HTR-8/SVneo (cell line): ENCODE measurements around the gene OSBP2.
A peak's percentile ranks its signal among the peaks of the same experiment; 100 is the strongest.
"Not testable (repeated sequence)": the region's sequence is repeated elsewhere in the genome, so short reads cannot be mapped to it uniquely, and the experiment has no call there.

ENCODE experiments used
- DNase-seq: peaks from one replicate; pipeline ENCODE4 v3.0.0; 2011; ENCODE audit warnings: low spot score, mixed read lengths; ENCODE audit not compliant: insufficient read length
- FAIRE-seq: peaks from 2 replicates; lab custom pipeline; 2011; peaks lifted over from hg19 to GRCh38; lab: Jason Lieb, UNC

OSBP2 gene

DNA sequence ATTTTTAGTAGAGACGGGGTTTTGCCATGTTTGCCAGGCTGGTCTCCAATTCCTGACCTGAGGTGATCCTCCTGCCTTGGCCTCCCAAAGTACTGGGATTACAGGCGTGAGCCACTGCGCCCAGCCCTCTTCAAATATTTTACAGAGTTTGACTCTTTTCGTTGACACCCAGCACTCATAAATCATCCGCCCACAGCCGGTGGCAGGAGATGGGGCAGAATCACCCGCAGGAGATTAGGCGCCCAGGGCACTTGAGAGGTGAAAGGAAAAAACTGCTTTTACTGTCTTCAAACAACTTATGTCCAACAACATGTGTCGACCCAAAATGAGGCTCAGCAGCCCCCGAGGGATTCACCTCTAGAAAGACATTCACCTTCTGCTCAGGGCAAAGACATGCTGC lies 56.9 kb downstream of the OSBP2 start:
- FAIRE-seq: no peak
- no peak for DNase-seq

DNA sequence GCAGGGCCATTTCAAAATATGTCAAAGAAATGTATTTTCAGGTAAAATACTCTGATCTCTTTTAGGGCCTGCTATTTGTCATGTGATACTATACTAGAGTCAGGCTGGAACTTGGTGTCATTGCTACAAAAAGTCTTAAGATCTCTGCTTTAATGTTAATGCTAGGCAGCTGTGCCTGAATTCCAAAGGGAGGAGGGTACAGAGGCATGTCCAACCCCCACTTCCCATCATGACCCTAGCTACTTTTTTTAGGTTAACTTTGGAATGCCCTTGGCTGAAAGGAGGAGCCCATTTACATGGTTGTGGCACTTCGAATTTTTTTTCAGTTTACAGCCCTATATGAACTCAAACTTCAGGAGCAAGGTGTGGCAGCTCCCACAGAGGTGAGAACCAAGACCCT lies 58.1 kb downstream of the OSBP2 start:
- DNase-seq (no peak), FAIRE-seq (no peak)

DNA sequence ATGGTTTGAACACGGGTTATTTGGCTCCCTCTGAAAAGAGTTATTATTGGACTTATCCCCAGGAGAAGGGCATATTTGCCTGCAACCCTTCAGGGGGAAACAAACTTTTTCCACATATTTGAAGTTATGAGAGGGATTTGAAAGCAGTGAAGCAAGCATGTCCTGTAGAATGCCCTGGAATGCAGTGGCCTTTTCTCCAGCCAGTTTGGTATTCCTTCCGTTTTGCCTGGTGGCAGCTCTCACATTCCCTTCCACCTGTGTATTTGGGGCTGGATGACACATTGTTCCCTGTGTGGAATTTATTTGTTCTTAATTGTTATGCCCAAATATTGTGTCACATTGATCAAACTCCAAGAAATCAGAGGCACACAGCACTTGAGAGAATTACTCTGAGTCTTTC lies 59.0 kb downstream of the OSBP2 start:
- FAIRE-seq (no peak), DNase-seq (no peak)

DNA sequence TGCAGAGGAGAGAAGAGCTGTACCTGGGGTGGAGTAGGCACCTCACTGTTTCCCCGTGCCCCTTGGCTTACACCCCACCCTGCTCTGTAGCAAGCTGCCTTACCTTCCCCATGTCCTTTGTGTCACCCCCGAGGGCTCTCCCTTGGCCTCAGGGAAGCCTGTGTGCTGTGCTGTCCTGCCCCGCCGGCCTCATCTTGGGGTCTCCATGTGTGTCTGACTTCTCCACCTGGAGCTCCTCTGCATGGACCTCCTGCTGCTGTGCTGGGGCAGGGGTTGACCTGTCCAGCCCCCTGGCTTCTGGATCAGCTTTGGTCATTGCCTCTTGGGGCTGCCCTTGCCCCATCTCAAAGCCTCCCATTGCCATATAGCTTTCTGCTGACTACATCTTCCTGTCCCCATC lies 59.8 kb downstream of the OSBP2 start:
- FAIRE-seq: no peak
- DNase-seq: no peak

DNA sequence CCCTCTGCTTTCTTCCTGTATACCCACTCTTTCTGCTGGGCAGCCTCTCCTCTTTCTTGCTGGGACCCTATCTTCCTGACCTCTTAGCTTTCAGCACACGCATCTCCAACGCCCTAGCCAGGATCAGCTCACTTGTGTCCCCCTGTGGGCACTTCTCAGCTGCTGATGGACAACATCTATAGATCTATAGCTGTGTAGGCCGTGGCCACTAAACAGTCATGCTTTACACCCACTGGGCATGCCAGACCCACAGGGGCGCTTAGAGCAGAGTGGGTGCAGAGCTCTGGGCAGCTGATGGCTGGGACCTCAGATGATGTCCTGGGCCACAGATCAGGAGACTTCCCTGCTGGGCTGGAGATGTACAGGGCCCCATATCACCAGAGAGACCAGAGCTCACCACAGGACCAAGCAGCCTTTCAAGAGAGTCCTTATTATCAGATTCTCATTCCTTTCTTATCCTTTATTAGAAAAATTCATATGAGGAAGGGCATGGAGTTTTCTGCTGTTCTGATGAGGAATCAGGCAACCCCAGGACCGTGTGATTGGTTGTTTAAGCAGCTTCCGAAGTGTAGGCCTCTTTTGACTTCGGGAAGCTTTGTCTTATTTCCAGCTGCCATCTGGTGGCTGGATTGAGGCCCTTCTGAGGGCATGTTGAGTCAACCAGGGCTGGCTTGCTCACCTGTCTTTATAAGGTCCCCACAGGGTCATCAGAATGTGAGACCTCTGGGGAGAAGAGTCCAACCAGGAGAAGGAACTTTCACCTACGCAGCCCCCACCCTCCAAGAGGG lies 60.5 kb downstream of the OSBP2 start:
- no peak for FAIRE-seq
- DNase-seq: peak; percentile 66

DNA sequence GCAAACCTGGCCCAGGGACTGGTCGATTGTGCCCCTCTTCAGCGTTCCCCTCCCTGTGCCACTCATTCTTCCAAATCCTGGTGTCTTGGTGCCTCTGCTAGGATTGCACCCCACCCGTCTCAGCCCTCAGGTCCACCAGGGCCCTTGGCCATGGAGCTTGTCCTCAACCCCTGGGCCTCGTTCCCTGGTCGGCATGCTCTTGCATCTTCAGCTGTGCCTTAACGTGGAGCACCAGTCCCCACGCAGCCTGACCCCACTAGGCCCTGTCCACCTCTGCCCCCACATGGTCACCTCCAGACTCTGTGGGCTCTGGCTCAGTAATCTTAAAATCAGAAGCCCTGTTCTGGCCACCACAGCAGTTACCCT lies 61.1 kb downstream of the OSBP2 start:
- FAIRE-seq (no peak), DNase-seq (no peak)

DNA sequence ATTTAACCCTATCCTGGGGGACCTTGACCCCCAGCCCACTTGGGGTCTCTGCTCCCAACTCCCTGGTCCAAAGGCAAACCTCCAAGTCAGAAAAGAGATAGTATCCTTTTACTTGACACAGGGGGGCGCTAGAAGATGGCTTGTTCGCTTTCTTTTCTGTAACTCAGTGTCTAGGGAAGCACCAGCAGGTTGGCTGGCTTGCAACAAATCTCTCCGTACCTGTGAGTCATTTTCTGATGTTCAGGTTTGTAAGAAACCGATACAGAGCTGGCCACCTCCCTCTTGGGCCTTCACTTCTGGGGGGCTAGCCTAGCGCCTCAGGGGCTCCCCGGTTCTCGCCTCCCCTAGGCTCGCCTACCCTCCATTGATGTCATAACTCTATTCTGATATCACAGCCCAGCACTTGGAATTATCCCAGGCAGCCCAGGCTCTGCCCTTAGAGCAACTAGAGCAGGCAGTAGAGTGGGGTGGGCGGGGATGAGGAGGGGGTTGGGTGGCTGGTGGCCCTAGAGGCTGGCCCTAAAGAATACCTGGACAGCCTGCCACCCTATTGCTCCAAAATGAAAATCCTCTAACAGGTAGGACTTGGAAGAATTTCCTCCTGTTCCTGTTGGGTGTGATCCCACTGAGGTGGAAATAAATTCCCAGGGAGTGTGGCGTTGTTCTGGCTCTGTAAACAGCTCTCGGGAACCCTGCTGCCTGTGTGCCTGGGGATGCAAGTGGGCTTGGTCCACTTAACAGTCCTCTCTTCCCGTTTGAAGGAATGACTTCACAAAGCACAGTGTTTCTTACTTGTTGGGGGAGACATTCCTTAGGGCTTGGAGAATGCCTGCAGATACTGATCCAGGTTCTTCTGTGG lies 69.4 kb downstream of the OSBP2 start:
- DNase-seq: peak; percentile 68
- no peak for FAIRE-seq

DNA sequence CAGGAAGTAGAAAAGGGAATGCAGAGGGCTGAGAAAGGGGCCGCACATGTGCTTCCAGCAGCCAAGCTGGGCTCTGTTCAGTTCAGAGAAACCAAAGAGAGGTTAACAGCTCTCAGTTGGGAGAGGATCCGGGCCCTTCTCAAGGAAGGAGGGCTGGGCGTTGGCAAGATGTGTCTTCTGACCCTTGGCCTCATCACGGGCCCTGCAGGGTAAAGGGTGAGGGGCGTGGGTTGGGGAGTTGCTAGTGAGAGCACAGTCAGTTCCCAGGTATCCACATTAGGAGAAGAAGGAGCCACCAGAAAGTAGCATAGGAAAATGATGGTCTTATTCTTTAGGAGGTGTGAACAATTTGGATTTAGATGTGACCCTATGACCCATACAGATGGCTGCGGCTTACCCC lies 73.0 kb downstream of the OSBP2 start:
- no peak for DNase-seq
- FAIRE-seq: no peak

DNA sequence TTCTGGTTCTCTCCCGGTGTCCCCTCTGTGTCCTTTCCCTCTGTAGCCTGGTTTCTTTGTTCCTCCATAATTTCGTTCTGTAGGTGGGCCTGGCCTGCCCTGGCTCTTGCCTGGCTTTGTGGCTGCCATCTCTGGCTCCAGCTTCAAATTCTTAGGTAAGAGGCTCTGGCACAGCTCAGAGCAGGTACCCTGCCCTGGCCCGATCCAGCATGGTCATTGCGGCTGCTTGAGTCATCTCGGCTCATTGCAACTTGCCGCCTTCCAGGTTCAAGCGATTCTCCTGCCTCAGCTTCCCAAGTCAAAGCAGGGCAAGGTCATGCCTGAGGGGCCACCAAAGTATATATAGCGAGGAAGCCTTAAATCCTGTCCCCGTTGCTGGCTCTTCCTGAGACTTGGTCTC lies 76.0 kb downstream of the OSBP2 start:
- DNase-seq: no peak
- FAIRE-seq: no peak

DNA sequence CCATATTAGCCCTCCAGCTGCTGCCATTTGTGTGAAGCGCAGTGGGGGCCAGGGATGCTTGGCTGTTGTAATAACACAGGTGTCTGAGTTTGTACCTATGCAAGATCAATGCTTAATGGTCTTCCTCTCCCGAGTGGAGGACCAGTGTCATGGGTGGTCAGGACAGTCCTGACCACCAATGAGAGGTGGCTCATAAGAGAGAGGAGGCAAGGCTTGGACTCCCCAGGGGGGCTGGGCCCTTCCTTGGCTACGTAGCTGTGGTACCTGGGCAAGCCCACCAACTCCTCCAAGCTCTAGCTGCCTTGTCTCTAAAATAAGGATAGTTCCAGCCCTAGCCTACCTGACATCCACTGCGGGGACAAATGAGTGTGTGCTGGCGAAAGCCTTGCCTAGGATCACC lies 79.2 kb downstream of the OSBP2 start:
- FAIRE-seq (no peak), DNase-seq (no peak)

DNA sequence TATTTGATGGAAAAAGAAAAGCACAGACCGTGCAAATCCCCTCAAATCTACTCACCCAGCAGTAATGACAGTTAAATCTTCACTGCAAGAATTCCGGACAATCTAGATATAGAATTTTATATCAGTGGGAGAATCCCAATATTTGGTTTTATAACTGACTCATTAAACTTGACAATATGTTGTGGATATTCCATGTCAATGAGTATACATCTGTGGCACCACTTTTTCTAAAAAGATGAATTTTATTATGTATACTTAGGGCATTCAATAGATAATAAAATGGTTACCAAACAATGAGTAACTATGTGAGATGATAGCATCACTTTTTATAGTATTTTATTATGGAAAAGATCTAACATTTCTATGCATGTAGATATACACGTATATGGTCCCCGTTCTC lies 79.9 kb downstream of the OSBP2 start:
- DNase-seq (no peak), FAIRE-seq (no peak)

DNA sequence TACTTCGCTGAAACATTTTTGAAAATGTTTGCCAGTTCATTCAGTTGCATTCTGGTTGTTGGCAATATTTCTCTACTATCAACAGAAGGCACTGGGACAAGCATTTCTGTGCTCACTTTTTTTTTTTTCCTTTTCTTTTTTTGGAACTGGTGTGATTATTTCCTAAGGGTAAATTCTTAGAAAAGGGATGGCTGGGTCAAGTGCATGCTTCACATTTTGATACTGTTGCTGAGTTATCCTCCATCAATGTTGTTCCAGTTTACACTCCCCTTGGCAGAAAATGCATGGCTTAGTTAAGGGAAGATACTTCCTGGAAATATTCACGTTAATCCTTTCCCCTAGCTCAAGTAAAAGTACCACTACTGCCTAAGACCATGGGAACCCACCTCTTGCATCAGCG lies 81.8 kb downstream of the OSBP2 start:
- FAIRE-seq: no peak
- no peak for DNase-seq

DNA sequence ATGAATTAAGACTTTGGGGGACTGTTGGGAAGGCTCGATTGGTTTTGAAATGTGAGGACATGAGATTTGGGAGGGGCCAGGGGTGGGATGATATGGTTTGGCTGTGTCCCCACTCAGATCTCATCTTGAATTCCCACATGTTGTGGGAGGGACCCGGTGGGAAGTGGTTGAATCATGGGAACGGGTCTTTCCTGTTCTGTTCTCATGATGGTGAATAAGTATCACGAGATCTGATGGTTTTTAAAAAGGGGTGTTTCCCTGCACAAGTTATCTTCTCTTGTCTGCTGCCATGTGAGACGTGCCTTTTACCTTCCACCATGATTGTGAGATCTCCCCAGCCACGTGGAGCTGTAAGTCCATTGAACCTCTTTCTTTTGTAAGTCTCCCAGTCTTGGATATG lies 82.5 kb downstream of the OSBP2 start:
- FAIRE-seq, DNase-seq: not testable (repeated sequence)

DNA sequence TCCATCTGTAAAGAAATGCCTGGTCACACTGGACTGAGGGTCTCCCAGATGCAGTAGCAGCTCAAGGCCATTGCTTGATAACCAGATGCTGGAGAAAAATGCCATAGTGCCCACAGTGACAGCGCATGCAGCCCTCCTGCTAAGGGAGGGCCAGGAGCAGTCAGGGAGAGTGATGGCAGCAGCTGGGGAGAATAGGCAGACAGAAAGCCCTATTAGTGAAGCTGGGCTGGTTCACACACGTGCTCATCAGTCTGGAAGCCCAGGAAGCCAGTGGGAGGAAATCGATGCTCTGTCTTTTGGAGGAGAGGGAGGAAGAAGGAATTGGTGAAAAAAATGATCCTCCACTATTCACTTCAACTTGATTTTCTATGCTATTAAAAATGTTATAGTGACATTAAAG lies 82.9 kb downstream of the OSBP2 start:
- DNase-seq (no peak), FAIRE-seq (no peak)

DNA sequence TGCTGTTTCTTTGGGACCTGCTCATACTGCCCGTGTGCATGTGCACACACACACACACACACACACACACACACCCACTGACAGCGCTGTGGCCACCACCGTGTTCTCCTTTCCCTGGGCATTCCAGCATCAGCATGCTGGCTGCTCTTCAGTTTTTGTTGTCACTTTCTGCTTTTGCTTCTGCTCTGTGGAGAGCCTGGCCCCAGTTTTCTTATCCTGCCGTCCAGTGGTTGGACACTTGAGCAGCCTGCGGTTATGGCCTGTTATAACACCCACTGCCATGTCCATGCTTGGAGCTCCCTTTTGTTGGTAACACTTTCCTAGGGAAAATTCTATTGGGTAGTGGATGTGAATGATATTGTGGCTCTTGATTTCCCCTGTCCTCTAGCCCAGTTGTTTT lies 83.6 kb downstream of the OSBP2 start:
- no peak for FAIRE-seq

DNA sequence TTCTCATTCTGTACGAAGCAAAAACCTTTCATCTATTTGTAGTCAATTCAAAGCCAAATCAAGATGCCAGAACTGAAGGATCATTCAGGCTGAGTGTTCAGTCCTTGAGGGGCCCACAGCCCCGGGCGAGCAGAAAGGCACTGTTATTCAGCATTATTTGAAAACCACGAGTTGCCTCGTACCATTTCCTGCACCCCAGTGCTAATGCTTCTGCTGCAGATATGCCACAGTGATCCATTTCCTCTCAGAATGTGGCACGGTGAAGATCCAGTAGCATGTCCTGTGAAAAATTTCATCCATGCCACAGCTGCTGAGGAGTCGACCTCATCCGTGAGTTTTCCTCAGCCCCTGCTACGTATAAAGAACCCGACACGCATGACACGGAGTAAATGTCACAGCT lies 85.4 kb downstream of the OSBP2 start:
- FAIRE-seq (no peak), DNase-seq (no peak)

More for the DNA sequence above, 83.6 kb downstream of the OSBP2 start:
- DNase-seq: no peak

DNA sequence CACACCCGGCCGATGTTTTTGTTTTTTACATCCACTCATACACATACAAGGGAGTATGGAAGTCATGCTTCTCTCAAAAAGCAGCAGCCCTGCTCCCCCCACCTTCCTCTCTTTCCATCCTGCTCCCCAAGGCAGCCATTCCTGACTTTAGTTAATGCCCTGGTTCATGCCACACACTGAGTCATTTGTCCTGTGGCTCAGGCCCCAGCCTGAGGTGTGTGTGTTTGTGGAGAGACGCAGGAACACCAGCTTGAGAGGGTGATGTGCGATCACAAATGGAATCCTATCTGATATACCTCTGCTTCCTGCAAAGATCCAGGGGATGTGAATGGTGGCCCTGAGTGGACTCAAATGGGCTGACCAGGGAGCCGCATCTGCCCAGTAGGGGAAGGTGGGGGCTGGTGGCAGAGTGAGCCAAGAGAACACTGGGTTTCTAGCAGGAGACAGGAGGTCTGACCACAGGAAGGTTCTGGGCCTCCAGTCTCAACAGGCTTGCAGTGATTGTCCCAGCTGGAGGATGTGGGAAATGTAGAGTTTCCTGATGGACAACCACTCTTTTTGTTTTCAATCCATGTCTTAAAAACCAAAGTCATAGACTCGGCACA lies 86.7 kb downstream of the OSBP2 start:
- FAIRE-seq (no peak), DNase-seq (no peak)

DNA sequence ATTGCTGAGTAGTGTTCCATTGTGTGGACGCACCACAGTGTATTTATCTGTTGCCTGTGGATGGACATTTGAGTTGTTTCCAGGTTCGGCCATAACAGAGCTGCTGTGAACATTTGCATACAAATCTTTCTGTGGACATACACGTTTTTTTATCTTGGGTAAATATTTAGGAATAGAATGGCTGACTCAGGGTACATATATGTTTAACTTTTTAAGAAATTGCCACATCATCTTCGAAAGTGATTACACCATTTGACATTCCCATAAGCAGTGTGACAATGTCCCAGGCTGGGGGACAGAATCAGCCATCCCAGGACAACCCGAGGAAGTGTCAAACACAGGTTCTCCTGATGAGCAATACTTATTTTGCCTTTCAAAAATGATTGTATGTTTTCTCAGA lies 87.9 kb downstream of the OSBP2 start:
- DNase-seq (no peak), FAIRE-seq (no peak)

DNA sequence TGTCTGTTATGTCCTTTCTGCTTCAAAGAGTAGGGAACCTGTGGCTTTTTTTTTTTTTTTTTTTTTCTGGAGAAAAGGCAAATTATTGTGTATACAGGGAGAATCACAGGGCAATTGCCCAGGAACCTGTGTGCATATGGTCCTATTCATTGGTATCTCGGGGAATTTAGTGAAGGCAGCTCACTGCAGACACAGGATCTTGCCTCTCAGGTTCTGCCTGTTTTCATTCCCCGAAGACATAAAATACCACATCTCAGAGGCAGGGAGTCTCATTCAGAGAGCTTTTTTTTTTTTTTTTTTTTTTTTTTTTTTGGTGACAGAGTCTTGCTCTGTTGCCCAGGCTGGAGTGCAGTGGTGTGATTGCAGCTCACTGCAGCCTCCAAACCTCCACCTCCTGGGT lies 88.3 kb downstream of the OSBP2 start:
- no peak for FAIRE-seq
- DNase-seq: no peak

DNA sequence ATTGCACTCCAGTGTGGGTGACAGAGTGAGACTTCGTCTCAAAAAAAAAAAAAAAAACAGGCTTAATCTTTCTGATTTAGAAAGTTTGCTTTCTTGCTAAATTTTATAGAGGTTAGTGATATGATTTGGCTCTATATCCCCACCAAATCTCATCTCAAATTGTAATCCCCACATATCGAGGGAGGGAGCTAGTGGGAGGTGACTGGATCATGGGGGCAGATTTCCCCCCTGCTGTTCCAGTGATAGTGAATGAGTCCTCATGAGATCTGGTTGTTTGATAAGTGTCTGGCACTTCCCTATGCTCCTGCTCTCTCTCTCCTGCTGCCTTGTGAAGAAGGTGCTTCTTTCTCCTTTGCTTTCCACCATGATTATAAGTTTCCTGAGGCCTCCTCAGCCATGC lies 90.9 kb downstream of the OSBP2 start:
- DNase-seq (no peak), FAIRE-seq (no peak)

DNA sequence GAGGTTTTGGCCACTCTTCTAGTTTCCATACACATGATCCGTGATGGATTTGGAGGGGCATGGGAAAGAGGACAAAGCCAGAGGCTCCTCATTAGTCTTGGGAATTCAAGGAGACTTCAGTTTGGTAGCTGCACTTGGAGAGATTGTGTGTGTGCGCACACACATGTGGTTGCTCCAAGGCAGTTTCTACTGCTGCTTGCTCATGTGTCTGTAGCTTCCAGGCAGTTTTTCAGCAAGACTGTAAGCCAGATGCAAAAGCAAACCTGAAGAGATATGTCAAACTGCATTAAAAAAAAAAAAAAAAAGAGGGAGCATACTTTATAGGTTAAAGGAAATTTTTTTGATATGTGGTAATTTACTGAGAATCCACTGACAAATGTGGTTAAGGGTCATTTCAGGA lies 95.7 kb downstream of the OSBP2 start:
- no peak for DNase-seq
- FAIRE-seq: no peak
